Endodermal cell (in vitro differentiated cells): Measurements from ENCODE around the gene HOXC12. TPM values are rescaled to one million over a fixed set of nuclear protein-coding genes. Genes with fewer than 3 reads are reported as not detected.

Experiments
- DNase-seq: peaks from one replicate; pipeline ENCODE4 v3.0.0-alpha.2; 2017
- H3K27ac ChIP-seq: 2 replicates; pipeline ENCODE4 v1.5.1; 2013; ENCODE audit warnings: mild to moderate bottlenecking, low read depth, low read length, moderate library complexity
- H3K27me3 ChIP-seq: 2 replicates; pipeline ENCODE4 v1.6.1; 2013; ENCODE audit warnings: mild to moderate bottlenecking, low read length, moderate library complexity; ENCODE audit not compliant: insufficient read depth, control insufficient read depth, poor library complexity, severe bottlenecking
- H3K36me3 ChIP-seq: 2 replicates; pipeline ENCODE4 v1.7.0; 2013; ENCODE audit warnings: mild to moderate bottlenecking, low read length, moderate library complexity; ENCODE audit not compliant: control insufficient read depth, insufficient read depth
- H3K4me1 ChIP-seq: one replicate; pipeline ENCODE4 v1.7.0; 2013; ENCODE audit warnings: low read length; ENCODE audit not compliant: control insufficient read depth, insufficient read depth
- H3K4me3 ChIP-seq: 2 replicates; pipeline ENCODE4 v1.5.1; 2013; ENCODE audit warnings: mild to moderate bottlenecking, low read length, moderate library complexity
- H3K9ac ChIP-seq: 2 replicates; pipeline ENCODE4 v1.6.1; 2013; ENCODE audit warnings: mild to moderate bottlenecking, low read length, moderate library complexity; ENCODE audit not compliant: poor library complexity, severe bottlenecking; ENCODE audit errors: extremely low read depth
- H3K9me3 ChIP-seq: 2 replicates; pipeline ENCODE4 v1.6.1; 2013; ENCODE audit warnings: mild to moderate bottlenecking, low read length, moderate library complexity; ENCODE audit not compliant: control insufficient read depth
- H3K27ac Mint-ChIP-seq: 2 replicates; pipeline ENCODE4 v1.8.0; 2020; ENCODE audit warnings: mixed read lengths
- H3K27me3 Mint-ChIP-seq: 2 replicates; pipeline ENCODE4 v1.8.0; 2021; ENCODE audit warnings: mild to moderate bottlenecking, mixed read lengths; ENCODE audit not compliant: insufficient read depth
- H3K36me3 Mint-ChIP-seq: 2 replicates; pipeline ENCODE4 v1.8.0; 2020; ENCODE audit warnings: low read depth, mixed read lengths
- H3K4me1 Mint-ChIP-seq: 2 replicates; pipeline ENCODE4 v1.8.0; 2020; ENCODE audit warnings: mixed read lengths
- H3K4me3 Mint-ChIP-seq: 2 replicates; pipeline ENCODE4 v1.8.0; 2020; ENCODE audit warnings: mild to moderate bottlenecking, moderate library complexity, mixed read lengths
- H3K9me3 Mint-ChIP-seq: 2 replicates; pipeline ENCODE4 v1.8.0; 2020; ENCODE audit warnings: mild to moderate bottlenecking, mixed read lengths
- WGBS, 2 experiments: methylation state at CpG; one replicate each; pipeline versions ENCODE4 v1.1.5 to v1.1.7; 2013; ENCODE audit warnings: missing lambda C conversion rate in 2 of 2, mixed read lengths in 1 of 2; ENCODE audit not compliant: insufficient coverage in 1 of 2, insufficient read length in 1 of 2; 5-methylcytosine and 5-hydroxymethylcytosine counted together
- microRNA-seq: library from miRNA; unstranded; fragments of <30 nt; microRNA quantifications from one replicate; pipeline ENCODE4 v1.2.0, GENCODE V29; 2020; ENCODE audit warnings: borderline microRNAs expressed
- total RNA-seq, 2 donors: library from RNA; stranded (reverse); fragmentation: NEBNext Ultra II Directional in 1 of 2; extraction: Animal tissue kit (Norgen Biotek cat#: 25700) in 1 of 2; gene quantifications; 2 replicates in 1 of 2; 3 replicates in 1 of 2; pipeline ENCODE4 v1.2.1, GENCODE V29; 2021
- TF ChIP-seq, protein P1 (sequence below): fragments of 200-600 bp; sonication (generic); conservative IDR thresholded peaks from 2 replicates; pipeline ENCODE4 v1.5.0; 2021; ENCODE audit warnings: antibody characterized with exemption, mild to moderate bottlenecking

The HOXC12 gene
- total RNA-seq, 2 donors from 2014 or later, result not detected

- H3K27me3 Mint-ChIP-seq, result peaks cover 99% of the 10 kb centered on the region
- no peak overlapping the region for H3K27ac Mint-ChIP-seq
Observed at GRCh38 chr12:54006559-54007220, 52.0 kb downstream of the HOXC12 start.

GRCh38 chr12:54007538-54008259 lies 53.0 kb downstream of the HOXC12 start:
- no peaks in the 10 kb centered on the region for H3K9me3 Mint-ChIP-seq
- 0 to 33% methylated on average over 1 to 2 of the region's 2 CpGs for WGBS, 2 experiments
- no peaks in the 10 kb centered on the region for H3K4me1 ChIP-seq

More at GRCh38 chr12:54006559-54007220, 52.0 kb downstream of the HOXC12 start:
- no peaks in the 10 kb centered on the region for H3K4me1 ChIP-seq
- no peak for DNase-seq
- no peaks in the 10 kb centered on the region for H3K36me3 Mint-ChIP-seq
- 35 to 36% methylated on average over 9 to 22 of the region's 22 CpGs for WGBS, 2 experiments
- peaks cover 99% of the 10 kb centered on the region for H3K27me3 ChIP-seq
- no peak overlapping the region for H3K9ac ChIP-seq
- no peaks in the 10 kb centered on the region for H3K9me3 Mint-ChIP-seq
- H3K27ac ChIP-seq, result no peak overlapping the region
- peaks cover 3% of the 10 kb centered on the region for H3K4me1 Mint-ChIP-seq
- TF ChIP-seq, protein P1, sequence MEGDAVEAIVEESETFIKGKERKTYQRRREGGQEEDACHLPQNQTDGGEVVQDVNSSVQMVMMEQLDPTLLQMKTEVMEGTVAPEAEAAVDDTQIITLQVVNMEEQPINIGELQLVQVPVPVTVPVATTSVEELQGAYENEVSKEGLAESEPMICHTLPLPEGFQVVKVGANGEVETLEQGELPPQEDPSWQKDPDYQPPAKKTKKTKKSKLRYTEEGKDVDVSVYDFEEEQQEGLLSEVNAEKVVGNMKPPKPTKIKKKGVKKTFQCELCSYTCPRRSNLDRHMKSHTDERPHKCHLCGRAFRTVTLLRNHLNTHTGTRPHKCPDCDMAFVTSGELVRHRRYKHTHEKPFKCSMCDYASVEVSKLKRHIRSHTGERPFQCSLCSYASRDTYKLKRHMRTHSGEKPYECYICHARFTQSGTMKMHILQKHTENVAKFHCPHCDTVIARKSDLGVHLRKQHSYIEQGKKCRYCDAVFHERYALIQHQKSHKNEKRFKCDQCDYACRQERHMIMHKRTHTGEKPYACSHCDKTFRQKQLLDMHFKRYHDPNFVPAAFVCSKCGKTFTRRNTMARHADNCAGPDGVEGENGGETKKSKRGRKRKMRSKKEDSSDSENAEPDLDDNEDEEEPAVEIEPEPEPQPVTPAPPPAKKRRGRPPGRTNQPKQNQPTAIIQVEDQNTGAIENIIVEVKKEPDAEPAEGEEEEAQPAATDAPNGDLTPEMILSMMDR, result no peak
- no peaks in the 10 kb centered on the region for H3K9me3 ChIP-seq
- no peak overlapping the region for H3K4me3 Mint-ChIP-seq
- no peaks in the 10 kb centered on the region for H3K36me3 ChIP-seq
- H3K4me3 ChIP-seq, result no peak overlapping the region

DNA sequence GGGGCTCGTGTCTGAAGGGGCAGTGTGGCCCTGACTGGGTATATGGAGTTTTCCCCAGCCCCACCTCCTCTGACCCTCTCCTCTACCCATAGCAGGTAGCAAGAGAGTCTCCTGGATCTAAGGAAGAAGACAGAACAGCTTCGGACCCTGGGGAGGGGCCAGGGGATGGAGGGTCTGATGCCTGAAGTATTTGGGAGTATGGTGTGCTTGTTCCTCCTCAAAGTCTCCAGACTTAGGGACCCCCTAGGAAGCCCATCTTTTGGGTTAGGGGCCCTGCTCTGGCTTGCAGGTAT lies 53.5 kb downstream of the HOXC12 start:
- Histone ChIP-seq H3K4me1 (no peaks in the 10 kb centered on the region), H3K9ac (no peak overlapping the region), H3K27me3 (peaks cover 99% of the 10 kb centered on the region), H3K4me3 (no peak overlapping the region), H3K27ac (no peak overlapping the region), H3K36me3 (no peaks in the 10 kb centered on the region), H3K9me3 (no peaks in the 10 kb centered on the region)
- DNase-seq, result no peak
- Mint-ChIP-seq H3K27ac (no peak overlapping the region), H3K36me3 (no peaks in the 10 kb centered on the region), H3K4me1 (peaks cover 3% of the 10 kb centered on the region), H3K4me3 (no peak overlapping the region), H3K27me3 (peaks cover 99% of the 10 kb centered on the region), H3K9me3 (no peaks in the 10 kb centered on the region)
- 8 to 13% methylated on average over 2 of the region's 2 CpGs for WGBS, 2 experiments
- TF ChIP-seq, protein P1, result no peak

More at GRCh38 chr12:54007538-54008259, 53.0 kb downstream of the HOXC12 start:
- Mint-ChIP-seq H3K27ac (no peak overlapping the region), H3K27me3 (peaks cover 99% of the 10 kb centered on the region), H3K4me3 (no peak overlapping the region), H3K36me3 (no peaks in the 10 kb centered on the region), H3K4me1 (peaks cover 3% of the 10 kb centered on the region)
- Histone ChIP-seq H3K9me3 (no peaks in the 10 kb centered on the region), H3K9ac (no peak overlapping the region), H3K36me3 (no peaks in the 10 kb centered on the region), H3K4me3 (no peak overlapping the region), H3K27ac (no peak overlapping the region), H3K27me3 (peaks cover 99% of the 10 kb centered on the region)
- TF ChIP-seq, protein P1, result no peak
- no peak for DNase-seq

Small RNA genes within 50 kb of the gene (microRNA-seq; reads per million reads assigned to microRNA genes)
- gene MIR196A2, result 3.7 reads per million, percentile 24 among the genes with 10 or more reads in this experiment

Other genes starting within 250 kb of the HOXC12 start
- 10 to 100 TPM; 41.4 to 45.7 TPM for gene CALCOCO1, start 227.5 kb upstream of the HOXC12 start, total RNA-seq
- not detected for gene CISTR, start 202.9 kb upstream of the HOXC12 start, total RNA-seq
- gene HOXC13, start 16.1 kb upstream of the HOXC12 start, total RNA-seq, result not detected
- gene HOXC11, start 18.2 kb downstream of the HOXC12 start, total RNA-seq, result not detected
- not detected for gene HOTAIR, start 20.1 kb downstream of the HOXC12 start, total RNA-seq
- gene HOXC10, start 30.2 kb downstream of the HOXC12 start, total RNA-seq, result not detected
- gene HOXC9, start 45.3 kb downstream of the HOXC12 start, total RNA-seq, result not detected
- not detected for gene HOXC8, start 54.1 kb downstream of the HOXC12 start, total RNA-seq
- gene HOXC6, start 73.5 kb downstream of the HOXC12 start, total RNA-seq, result not detected
- gene HOXC5, start 78.1 kb downstream of the HOXC12 start, total RNA-seq, result not detected
- not detected for gene HOXC4, start 98.9 kb downstream of the HOXC12 start, total RNA-seq
- 10 to 100 TPM; 32.4 to 37.2 TPM for gene SMUG1, start 234.1 kb downstream of the HOXC12 start, total RNA-seq